ENCODE measurements around the gene GPX1.
A peak's percentile ranks its signal among the peaks of the same experiment; 100 is the strongest.
"Not testable (repeated sequence)": the region's sequence is repeated elsewhere in the genome, so short reads cannot be mapped to it uniquely, and the experiment has no call there.

GPX1 gene

DNA sequence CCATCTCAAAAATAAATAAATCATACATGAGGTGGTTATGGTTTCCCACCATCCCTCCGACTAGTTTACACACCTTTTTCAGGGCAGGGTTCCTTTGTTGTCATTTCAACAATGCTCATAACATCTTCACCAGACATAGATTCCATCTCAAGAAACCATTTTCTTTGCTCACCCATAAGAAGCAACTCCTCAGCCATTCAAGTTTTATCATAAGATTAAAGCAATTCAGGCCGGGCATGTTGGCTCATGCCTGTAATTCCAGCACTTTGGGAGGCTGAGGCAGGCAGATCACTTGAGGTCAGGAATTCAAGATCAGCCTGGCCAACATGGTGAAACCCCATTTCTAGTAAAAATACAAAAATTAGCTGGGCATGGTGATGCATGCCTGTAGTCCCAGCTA is 29.8 kb downstream of the GPX1 start:
- H4K8ac ChIP-seq (ENCODE audit: low read depth, low read length); H3K4me2 ChIP-seq (ENCODE audit: low read length); H3K4ac ChIP-seq (ENCODE audit: low read depth, low read length); DNase-seq; H3K27me3 ChIP-seq (ENCODE audit: insufficient read depth, low read length); H3K4me3 ChIP-seq (ENCODE audit: low read depth, low read length); H3K14ac ChIP-seq (ENCODE audit: low read length); H2BK12ac ChIP-seq (ENCODE audit: low read length); H3K9me3 ChIP-seq (ENCODE audit: insufficient read depth, low read depth, low read length); H4K12ac ChIP-seq (ENCODE audit: low read depth, low read length); H2AK5ac ChIP-seq (ENCODE audit: low read length); H3K27ac ChIP-seq (ENCODE audit: low read depth, low read length); H3K4me1 ChIP-seq (ENCODE audit: control insufficient read depth in 1 of 2, insufficient read depth in 2 of 2, low read length in 2 of 2); H3K79me2 ChIP-seq (ENCODE audit: control insufficient read depth, insufficient read depth, low read length, poor library complexity); H3K18ac ChIP-seq (ENCODE audit: low read length); H2BK5ac ChIP-seq (ENCODE audit: low read depth, low read length, poor library complexity); H3K23ac ChIP-seq (ENCODE audit: low read length); H2BK120ac ChIP-seq (ENCODE audit: insufficient read depth, low read length, poor library complexity); H4K91ac ChIP-seq (ENCODE audit: low read depth, low read length); H3K79me1 ChIP-seq (ENCODE audit: low read length); H3K9ac ChIP-seq (ENCODE audit: low read length); H2AFZ ChIP-seq (ENCODE audit: insufficient read depth, low read length, poor library complexity): not testable (repeated sequence)
- no CpG with 5 or more reads among the region's 2 CpGs for WGBS (ENCODE audit: extremely low coverage, insufficient coverage, insufficient read length)
- peaks cover 47 to 58% of the 10 kb centered on the region in 2 experiments for H3K36me3 ChIP-seq (ENCODE audit: control insufficient read depth in 1 of 2, insufficient read depth in 2 of 2, low read length in 2 of 2)

DNA sequence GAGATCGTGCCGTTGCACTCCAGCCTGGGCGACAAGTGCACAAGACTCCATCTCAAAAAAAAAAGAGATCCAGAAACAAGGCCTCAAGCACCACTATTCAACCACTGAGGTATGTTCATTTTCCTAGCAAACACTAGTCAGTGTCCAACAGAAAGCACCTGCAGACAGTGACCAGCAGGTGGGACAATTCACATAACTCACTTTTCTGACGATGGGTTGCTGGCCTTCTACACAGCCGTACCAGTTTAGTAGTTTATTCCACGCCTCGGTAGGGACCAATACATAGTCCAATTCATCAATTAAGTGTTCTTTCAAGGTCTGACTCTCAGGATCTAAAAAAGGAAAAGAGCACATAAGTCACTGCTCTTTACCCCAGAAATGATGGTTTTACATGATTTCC is 30.7 kb downstream of the GPX1 start:
- no peak overlapping the region for H3K23ac ChIP-seq (ENCODE audit: low read length)
- no peak overlapping the region for H2BK12ac ChIP-seq (ENCODE audit: low read length)
- no peaks in the 10 kb centered on the region for H3K27me3 ChIP-seq (ENCODE audit: insufficient read depth, low read length)
- no peaks in the 10 kb centered on the region for H3K79me1 ChIP-seq (ENCODE audit: low read length)
- H3K36me3 ChIP-seq (ENCODE audit: control insufficient read depth in 1 of 2, insufficient read depth in 2 of 2, low read length in 2 of 2), result peaks cover 50 to 58% of the 10 kb centered on the region in 2 experiments
- no peak overlapping the region for H2BK5ac ChIP-seq (ENCODE audit: low read depth, low read length, poor library complexity)
- no peak overlapping the region for H4K8ac ChIP-seq (ENCODE audit: low read depth, low read length)
- no peak overlapping the region for H4K12ac ChIP-seq (ENCODE audit: low read depth, low read length)
- H3K4ac ChIP-seq (ENCODE audit: low read depth, low read length), result no peak overlapping the region
- no peaks in the 10 kb centered on the region for H3K4me1 ChIP-seq (ENCODE audit: control insufficient read depth in 1 of 2, insufficient read depth in 2 of 2, low read length in 2 of 2)
- H2AFZ ChIP-seq (ENCODE audit: insufficient read depth, low read length, poor library complexity), result no peak overlapping the region
- no CpG with 5 or more reads among the region's 7 CpGs for WGBS (ENCODE audit: extremely low coverage, insufficient coverage, insufficient read length)
- no peak overlapping the region for H3K4me2 ChIP-seq (ENCODE audit: low read length)
- no peak overlapping the region for H4K91ac ChIP-seq (ENCODE audit: low read depth, low read length)
- H3K9ac ChIP-seq (ENCODE audit: low read length), result no peak overlapping the region
- no peak overlapping the region for H3K27ac ChIP-seq (ENCODE audit: low read depth, low read length)
- H3K4me3 ChIP-seq (ENCODE audit: low read depth, low read length), result no peak overlapping the region
- no peak overlapping the region for H2AK5ac ChIP-seq (ENCODE audit: low read length)
- DNase-seq, result peak; percentile 36 to 54
- no peak overlapping the region for H3K18ac ChIP-seq (ENCODE audit: low read length)
- no peaks in the 10 kb centered on the region for H3K79me2 ChIP-seq (ENCODE audit: control insufficient read depth, insufficient read depth, low read length, poor library complexity)
- H2BK120ac ChIP-seq (ENCODE audit: insufficient read depth, low read length, poor library complexity), result no peak overlapping the region
- H3K14ac ChIP-seq (ENCODE audit: low read length), result no peak overlapping the region
- H3K9me3 ChIP-seq (ENCODE audit: insufficient read depth, low read depth, low read length), result no peaks in the 10 kb centered on the region

DNA sequence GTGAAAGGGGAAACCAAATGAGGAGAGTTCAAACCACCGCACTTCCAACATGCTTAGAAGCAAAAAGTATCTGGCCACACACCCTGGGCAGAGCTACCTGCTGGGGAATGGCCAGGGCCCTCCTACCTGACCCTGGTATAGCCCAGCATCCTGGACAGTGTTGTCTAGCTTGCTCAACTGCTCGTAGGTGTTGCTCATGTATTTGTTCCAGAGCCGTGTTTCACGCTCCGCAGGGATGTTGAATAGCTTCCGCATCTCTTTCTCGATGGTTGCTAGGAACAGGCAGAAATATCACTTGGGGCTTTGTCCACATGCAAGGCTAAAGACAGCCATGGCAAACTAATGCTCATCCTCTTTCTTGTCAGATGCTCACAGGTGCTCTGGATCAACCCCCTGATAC is 33.4 kb downstream of the GPX1 start:
- Histone ChIP-seq H3K4me3 (ENCODE audit: low read depth, low read length) (no peak overlapping the region), H2BK12ac (ENCODE audit: low read length) (no peak overlapping the region), H4K12ac (ENCODE audit: low read depth, low read length) (peak overlapping the region; percentile 44), H3K27ac (ENCODE audit: low read depth, low read length) (no peak overlapping the region), H3K4me1 (ENCODE audit: control insufficient read depth in 1 of 2, insufficient read depth in 2 of 2, low read length in 2 of 2) (no peaks in the 10 kb centered on the region), H3K9me3 (ENCODE audit: insufficient read depth, low read depth, low read length) (no peaks in the 10 kb centered on the region), H3K23ac (ENCODE audit: low read length) (no peak overlapping the region), H2BK120ac (ENCODE audit: insufficient read depth, low read length, poor library complexity) (no peak overlapping the region), H3K36me3 (ENCODE audit: control insufficient read depth in 1 of 2, insufficient read depth in 2 of 2, low read length in 2 of 2) (peaks cover 41 to 61% of the 10 kb centered on the region in 2 experiments), H3K9ac (ENCODE audit: low read length) (no peak overlapping the region), H3K4me2 (ENCODE audit: low read length) (no peak overlapping the region), H3K79me2 (ENCODE audit: control insufficient read depth, insufficient read depth, low read length, poor library complexity) (no peaks in the 10 kb centered on the region), H3K27me3 (ENCODE audit: insufficient read depth, low read length) (no peaks in the 10 kb centered on the region), H3K4ac (ENCODE audit: low read depth, low read length) (no peak overlapping the region), H3K79me1 (ENCODE audit: low read length) (no peaks in the 10 kb centered on the region), H3K18ac (ENCODE audit: low read length) (no peak overlapping the region), H2AFZ (ENCODE audit: insufficient read depth, low read length, poor library complexity) (no peak overlapping the region), H3K14ac (ENCODE audit: low read length) (no peak overlapping the region), H2BK5ac (ENCODE audit: low read depth, low read length, poor library complexity) (no peak overlapping the region), H2AK5ac (ENCODE audit: low read length) (no peak overlapping the region), H4K8ac (ENCODE audit: low read depth, low read length) (no peak overlapping the region), H4K91ac (ENCODE audit: low read depth, low read length) (no peak overlapping the region)
- WGBS (ENCODE audit: extremely low coverage, insufficient coverage, insufficient read length), result no CpG with 5 or more reads among the region's 7 CpGs
- no peak for DNase-seq

DNA sequence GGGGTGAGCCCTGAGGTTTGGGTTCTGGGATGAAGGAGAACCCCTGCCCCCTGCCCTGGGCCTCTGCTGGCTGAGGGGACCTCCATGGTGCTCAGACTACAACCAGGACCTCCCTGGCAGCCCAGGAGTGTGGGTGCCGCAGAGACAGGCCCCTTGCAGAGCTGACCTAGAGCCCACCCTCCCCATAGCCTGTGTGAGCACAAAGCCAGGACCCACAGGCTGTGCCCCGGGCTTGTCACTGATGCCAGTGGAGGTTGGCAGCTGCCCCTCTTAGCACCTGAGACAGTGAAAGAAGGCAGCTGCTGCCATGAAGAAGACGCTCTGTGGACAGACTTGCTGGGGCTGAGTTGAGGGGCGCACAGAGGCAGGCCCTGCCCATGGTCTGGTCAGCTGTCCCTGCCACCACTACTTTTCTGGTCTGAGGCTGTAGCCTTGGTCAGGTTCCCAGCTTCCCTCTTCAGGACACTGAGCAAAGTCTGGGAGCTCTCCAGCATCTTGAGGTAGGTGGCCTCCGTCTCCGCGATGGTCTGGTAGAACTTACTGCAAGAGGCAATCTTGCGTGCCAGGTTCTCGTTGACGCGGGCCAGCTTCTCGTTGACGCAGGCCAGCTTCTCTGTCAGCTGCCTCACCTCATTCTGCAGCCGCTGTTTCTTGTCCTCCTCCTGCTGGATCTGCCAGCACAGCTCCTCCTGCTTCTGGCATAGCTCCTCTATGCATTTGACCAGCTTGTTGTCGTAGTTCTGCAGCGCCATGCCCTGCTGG is 41.3 kb downstream of the GPX1 start:
- Histone ChIP-seq H3K27me3 (ENCODE audit: insufficient read depth, low read length) (no peaks in the 10 kb centered on the region), H3K14ac (ENCODE audit: low read length) (no peak overlapping the region), H2AK5ac (ENCODE audit: low read length) (no peak overlapping the region), H4K91ac (ENCODE audit: low read depth, low read length) (no peak overlapping the region), H3K23ac (ENCODE audit: low read length) (no peak overlapping the region), H3K4ac (ENCODE audit: low read depth, low read length) (no peak overlapping the region), H2AFZ (ENCODE audit: insufficient read depth, low read length, poor library complexity) (no peak overlapping the region), H3K79me1 (ENCODE audit: low read length) (no peaks in the 10 kb centered on the region), H2BK12ac (ENCODE audit: low read length) (no peak overlapping the region), H3K4me3 (ENCODE audit: low read depth, low read length) (no peak overlapping the region), H2BK5ac (ENCODE audit: low read depth, low read length, poor library complexity) (no peak overlapping the region), H2BK120ac (ENCODE audit: insufficient read depth, low read length, poor library complexity) (no peak overlapping the region), H3K4me1 (ENCODE audit: control insufficient read depth in 1 of 2, insufficient read depth in 2 of 2, low read length in 2 of 2) (no peaks in the 10 kb centered on the region), H3K9me3 (ENCODE audit: insufficient read depth, low read depth, low read length) (no peaks in the 10 kb centered on the region), H4K12ac (ENCODE audit: low read depth, low read length) (no peak overlapping the region), H3K36me3 (ENCODE audit: control insufficient read depth in 1 of 2, insufficient read depth in 2 of 2, low read length in 2 of 2) (peaks cover 34 to 39% of the 10 kb centered on the region in 2 experiments), H3K79me2 (ENCODE audit: control insufficient read depth, insufficient read depth, low read length, poor library complexity) (no peaks in the 10 kb centered on the region), H3K27ac (ENCODE audit: low read depth, low read length) (no peak overlapping the region), H4K8ac (ENCODE audit: low read depth, low read length) (no peak overlapping the region), H3K9ac (ENCODE audit: low read length) (no peak overlapping the region), H3K18ac (ENCODE audit: low read length) (no peak overlapping the region), H3K4me2 (ENCODE audit: low read length) (no peak overlapping the region)
- WGBS (ENCODE audit: extremely low coverage, insufficient coverage, insufficient read length), result no CpG with 5 or more reads among the region's 16 CpGs
- no peak for DNase-seq
